ENCODE results near the gene MFSD12.

MFSD12 gene

DNA sequence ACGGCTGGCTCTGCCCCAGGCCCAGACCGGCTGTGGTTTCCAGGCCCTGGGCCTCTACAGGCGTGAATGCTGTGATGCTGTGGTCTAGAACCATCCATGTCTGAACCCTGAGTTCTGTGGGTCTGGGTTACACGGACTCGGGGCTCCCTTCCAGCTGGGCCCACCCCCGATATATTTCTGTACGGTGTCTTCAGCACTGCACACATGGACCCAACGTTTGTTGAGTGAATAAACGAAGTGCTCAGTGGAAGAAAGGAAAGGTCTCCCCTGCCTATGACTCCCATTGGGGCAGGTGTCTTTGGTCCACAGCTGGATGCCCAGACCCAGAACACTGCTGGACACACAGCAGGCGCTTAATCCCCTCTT, 11.7 kb downstream of the MFSD12 start:
- Histone ChIP-seq H2AFZ (ENCODE audit: low read depth, low read length) (no peak overlapping the region), H3K4me3 (ENCODE audit: low read length) (no peak overlapping the region), H3K36me3 (ENCODE audit: insufficient read depth, low read length) (peaks cover 7% of the 10 kb centered on the region), H3K9me3 (ENCODE audit: low read length) (no peaks in the 10 kb centered on the region), H3K4me1 (ENCODE audit: insufficient read depth, low read length) (peaks cover 2% of the 10 kb centered on the region), H3K27me3 (ENCODE audit: insufficient read depth, low read length) (no peaks in the 10 kb centered on the region)

DNA sequence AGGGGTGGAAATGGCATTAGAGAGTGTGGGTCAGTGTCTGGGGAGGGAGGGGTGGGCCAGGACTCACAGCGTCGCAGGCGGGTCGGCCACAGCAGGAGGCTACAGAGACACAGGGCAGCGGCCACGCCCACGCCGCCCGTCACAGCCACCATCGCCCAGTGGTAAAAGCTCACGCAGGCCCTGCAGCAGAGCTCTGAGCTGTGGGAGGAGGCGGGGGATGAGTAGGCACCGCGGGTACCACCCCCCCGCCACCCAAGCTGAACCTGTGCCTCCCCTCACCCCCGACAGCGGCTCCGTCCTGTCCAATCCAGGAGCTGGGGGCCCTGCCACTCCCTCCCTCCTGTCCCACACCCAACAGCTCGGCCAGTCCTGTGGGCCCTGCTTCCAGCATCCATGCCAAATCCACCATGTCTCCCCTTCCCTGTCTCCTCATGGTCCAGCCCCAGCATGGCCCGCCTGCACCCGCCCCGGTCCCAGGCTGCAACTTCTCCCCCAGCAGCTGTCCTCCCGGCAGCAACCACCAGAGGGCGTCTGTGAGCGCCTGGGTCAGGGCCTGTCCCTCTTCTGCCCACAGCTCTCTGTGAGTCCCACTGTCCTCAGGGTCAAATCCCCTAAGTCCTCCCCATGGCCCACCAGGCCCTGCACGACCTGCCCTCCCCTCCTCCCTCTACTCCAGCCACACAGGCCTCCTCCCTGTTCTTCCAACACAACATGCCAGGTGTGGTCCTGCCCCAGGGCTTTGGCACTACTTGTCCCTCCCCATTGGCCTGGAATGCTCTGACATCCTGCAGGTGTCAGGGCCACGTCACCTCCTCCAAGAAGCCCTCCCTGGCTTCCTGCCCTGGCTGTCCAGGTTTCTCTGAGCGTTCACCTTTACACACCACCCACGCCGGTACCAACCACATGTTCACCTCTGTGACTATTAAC, 12.4 kb downstream of the MFSD12 start:
- Histone ChIP-seq H3K4me1 (ENCODE audit: insufficient read depth, low read length) (peaks cover 2% of the 10 kb centered on the region), H3K4me3 (ENCODE audit: low read length) (no peak overlapping the region), H2AFZ (ENCODE audit: low read depth, low read length) (no peak overlapping the region), H3K36me3 (ENCODE audit: insufficient read depth, low read length) (peaks cover 7% of the 10 kb centered on the region), H3K9me3 (ENCODE audit: low read length) (no peaks in the 10 kb centered on the region), H3K27me3 (ENCODE audit: insufficient read depth, low read length) (no peaks in the 10 kb centered on the region)

DNA sequence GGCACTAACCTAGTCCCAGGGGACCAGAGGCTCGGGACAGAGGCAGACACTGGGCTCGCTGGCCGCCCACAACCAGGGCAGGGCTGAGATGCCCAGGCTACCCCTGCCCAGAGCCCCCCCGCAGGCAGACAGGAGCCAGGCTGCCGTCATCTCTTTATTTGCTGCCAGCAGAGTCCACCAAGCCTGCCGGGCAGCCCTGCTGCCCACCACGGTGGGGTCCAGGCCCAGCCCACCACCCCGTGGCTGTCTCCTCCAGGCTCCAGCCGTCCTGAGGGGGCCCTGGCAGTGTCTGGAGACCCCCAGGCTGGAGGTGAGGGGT, 13.4 kb downstream of the MFSD12 start:
- Histone ChIP-seq H3K27me3 (ENCODE audit: insufficient read depth, low read length) (no peaks in the 10 kb centered on the region), H3K4me3 (ENCODE audit: low read length) (no peak overlapping the region), H3K36me3 (ENCODE audit: insufficient read depth, low read length) (peaks cover 5% of the 10 kb centered on the region), H3K9me3 (ENCODE audit: low read length) (no peaks in the 10 kb centered on the region), H2AFZ (ENCODE audit: low read depth, low read length) (no peak overlapping the region), H3K4me1 (ENCODE audit: insufficient read depth, low read length) (peaks cover 2% of the 10 kb centered on the region)

DNA sequence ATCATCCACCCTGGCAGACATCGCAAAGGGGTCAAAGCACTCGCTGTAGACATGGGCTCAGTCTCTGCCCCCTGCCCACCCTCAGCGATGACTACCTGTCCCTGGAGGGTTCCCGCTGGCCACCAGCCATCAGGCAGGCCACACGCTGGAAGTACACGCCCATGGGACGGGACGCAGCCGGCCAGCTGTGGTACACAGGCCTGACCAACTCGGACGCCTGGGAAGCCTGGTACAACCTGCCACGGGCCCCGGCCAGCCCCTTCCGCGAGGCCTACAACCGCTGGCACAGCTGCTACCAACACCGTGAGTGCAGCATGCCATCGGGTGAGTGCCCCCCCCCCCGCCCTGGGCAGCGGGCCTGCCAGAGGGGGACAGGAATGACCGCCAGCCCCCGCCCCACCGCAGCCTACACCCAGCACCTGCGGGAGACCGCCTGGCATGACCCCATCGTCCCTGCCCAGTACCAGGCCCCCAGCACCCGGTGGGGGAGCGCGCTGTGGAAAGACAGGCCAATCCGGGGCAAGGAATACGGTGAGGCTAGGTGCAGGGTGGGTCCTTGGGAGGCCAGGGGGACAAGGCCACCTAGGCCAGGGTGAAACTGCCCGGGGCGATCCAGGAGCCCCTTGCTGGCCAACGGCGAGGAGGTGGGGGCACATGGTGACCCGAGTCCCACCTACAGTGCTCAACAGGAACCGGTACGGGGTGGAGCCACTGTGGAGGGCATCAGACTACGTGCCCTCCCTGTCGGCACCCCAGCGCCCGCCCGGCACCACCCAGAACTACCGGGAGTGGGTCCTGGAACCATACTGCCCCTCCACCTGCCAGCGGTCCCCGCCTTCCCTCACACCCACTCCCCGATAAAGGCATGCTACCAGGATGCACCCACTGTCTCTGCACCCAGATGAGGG, 14.0 kb downstream of the MFSD12 start:
- Histone ChIP-seq H2AFZ (ENCODE audit: low read depth, low read length) (no peak overlapping the region), H3K9me3 (ENCODE audit: low read length) (no peaks in the 10 kb centered on the region), H3K36me3 (ENCODE audit: insufficient read depth, low read length) (peaks cover 7% of the 10 kb centered on the region), H3K4me3 (ENCODE audit: low read length) (no peak overlapping the region), H3K27me3 (ENCODE audit: insufficient read depth, low read length) (no peaks in the 10 kb centered on the region), H3K4me1 (ENCODE audit: insufficient read depth, low read length) (peaks cover 8% of the 10 kb centered on the region)

DNA sequence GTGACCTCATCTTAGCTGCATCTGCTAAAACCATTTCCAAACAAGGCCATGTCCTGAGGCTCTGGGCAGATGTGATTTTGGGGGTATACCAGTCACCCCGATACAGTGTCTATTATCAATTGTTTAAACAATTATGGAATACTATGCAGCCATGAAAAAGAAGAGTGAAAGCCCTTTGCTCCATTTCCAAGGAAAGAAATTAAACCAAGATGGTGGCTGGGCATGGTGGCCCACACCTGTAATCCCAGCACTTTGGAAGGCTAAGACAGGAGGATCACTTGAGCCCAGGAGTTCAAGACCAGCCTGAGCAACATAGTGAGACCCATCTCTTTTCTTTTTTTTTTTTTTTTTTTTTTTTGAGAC, 17.6 kb downstream of the MFSD12 start:
- Histone ChIP-seq H3K4me3 (ENCODE audit: low read length) (no peak overlapping the region), H2AFZ (ENCODE audit: low read depth, low read length) (no peak overlapping the region), H3K36me3 (ENCODE audit: insufficient read depth, low read length) (peaks cover 14% of the 10 kb centered on the region), H3K4me1 (ENCODE audit: insufficient read depth, low read length) (peaks cover 8% of the 10 kb centered on the region), H3K9me3 (ENCODE audit: low read length) (no peaks in the 10 kb centered on the region), H3K27me3 (ENCODE audit: insufficient read depth, low read length) (no peaks in the 10 kb centered on the region)

DNA sequence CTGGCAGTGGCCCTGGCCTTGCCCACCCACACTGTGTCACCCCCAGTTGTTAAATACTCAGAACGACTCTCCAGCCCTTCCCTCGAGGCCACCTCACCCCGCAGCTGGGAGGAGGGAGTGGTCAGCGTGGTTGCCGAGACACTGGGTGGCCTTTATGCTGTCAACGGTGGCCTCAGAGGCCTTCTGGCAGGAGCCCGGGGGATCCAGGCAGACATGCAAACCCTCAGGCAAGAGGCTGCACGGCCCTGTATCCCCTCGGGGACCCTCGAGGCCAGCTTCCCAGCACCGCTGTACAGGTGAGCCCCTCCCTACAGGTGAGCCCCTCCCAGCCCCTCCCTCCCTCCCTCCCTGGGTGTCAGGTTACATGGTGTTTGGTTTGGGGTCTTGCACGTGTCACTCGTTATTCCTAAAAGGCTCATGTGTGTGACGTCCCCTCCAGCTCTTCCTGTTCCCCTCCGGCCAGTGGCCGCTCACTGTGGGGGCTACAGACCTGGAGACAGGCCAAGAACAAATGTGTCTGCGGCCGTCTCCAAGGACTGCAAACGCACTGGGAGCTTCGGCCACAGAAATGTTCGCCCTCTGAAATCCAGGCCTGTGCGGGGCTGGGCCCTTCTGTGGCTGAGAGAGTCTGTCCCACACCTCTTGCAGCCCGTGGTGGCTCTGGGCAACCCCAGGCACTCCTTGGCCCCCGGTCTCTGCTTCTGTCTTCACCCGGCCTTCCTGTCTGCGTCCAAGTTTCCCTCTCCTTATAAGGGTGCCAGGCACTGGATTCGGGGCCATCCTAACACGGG, 18.2 kb downstream of the MFSD12 start, which contains the start of gene TEKTIP1:
TEKTIP1 (plus strand) TSS at position 210 of the 791 bp plus-strand sequence; CDS start at position 214, 4 bp downstream.
- H3K4me1 ChIP-seq (ENCODE audit: insufficient read depth, low read length) = peaks cover 7% of the 10 kb centered on the region

DNA sequence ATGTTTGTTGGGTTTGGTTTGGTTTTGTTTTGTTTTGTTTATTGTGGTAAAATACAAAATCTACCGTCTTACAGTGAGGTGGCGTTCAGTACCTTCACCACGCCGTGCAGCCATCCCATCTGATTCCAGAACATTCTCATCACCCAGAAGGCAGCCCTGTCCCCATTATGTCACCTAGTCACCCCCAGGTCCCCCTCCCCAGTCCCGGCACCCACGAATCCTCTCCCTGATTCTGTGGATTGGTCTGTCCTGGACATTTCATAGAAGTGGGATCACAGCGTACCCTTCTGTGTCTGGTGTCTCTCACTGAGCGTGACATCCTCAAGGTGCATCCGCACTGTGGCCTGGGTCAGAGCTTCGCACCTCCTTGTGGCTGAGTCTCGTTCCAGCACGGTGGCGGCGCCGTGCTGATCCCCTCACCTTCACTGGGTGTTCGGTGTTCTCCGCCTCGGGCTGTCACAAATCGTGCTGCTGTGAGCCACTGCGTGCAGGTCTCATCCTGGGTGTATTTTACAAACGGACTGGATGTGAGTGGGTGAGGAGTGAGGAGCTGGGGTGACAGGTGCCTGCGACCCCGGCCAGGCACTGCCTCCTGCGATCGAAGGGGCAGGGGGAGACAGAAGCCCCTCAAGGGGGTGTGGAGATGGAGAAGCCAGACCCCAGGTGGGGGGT, 19.0 kb downstream of the MFSD12 start:
- H3K27me3 ChIP-seq (ENCODE audit: insufficient read depth, low read length) = no peaks in the 10 kb centered on the region
- H3K36me3 ChIP-seq (ENCODE audit: insufficient read depth, low read length) = peaks cover 27% of the 10 kb centered on the region
- no peak overlapping the region for H2AFZ ChIP-seq (ENCODE audit: low read depth, low read length)
- no peaks in the 10 kb centered on the region for H3K9me3 ChIP-seq (ENCODE audit: low read length)
- H3K4me3 ChIP-seq (ENCODE audit: low read length) = no peak overlapping the region
- peaks cover 7% of the 10 kb centered on the region for H3K4me1 ChIP-seq (ENCODE audit: insufficient read depth, low read length)

More for the DNA sequence above, 18.2 kb downstream of the MFSD12 start, which contains the start of gene TEKTIP1:
- Histone ChIP-seq H3K9me3 (ENCODE audit: low read length) (no peaks in the 10 kb centered on the region), H2AFZ (ENCODE audit: low read depth, low read length) (no peak within 1 kb of the TSS), H3K36me3 (ENCODE audit: insufficient read depth, low read length) (peaks cover 20% of the 10 kb centered on the region), H3K4me3 (ENCODE audit: low read length) (no peak within 1 kb of the TSS), H3K27me3 (ENCODE audit: insufficient read depth, low read length) (no peaks in the 10 kb centered on the region)

DNA sequence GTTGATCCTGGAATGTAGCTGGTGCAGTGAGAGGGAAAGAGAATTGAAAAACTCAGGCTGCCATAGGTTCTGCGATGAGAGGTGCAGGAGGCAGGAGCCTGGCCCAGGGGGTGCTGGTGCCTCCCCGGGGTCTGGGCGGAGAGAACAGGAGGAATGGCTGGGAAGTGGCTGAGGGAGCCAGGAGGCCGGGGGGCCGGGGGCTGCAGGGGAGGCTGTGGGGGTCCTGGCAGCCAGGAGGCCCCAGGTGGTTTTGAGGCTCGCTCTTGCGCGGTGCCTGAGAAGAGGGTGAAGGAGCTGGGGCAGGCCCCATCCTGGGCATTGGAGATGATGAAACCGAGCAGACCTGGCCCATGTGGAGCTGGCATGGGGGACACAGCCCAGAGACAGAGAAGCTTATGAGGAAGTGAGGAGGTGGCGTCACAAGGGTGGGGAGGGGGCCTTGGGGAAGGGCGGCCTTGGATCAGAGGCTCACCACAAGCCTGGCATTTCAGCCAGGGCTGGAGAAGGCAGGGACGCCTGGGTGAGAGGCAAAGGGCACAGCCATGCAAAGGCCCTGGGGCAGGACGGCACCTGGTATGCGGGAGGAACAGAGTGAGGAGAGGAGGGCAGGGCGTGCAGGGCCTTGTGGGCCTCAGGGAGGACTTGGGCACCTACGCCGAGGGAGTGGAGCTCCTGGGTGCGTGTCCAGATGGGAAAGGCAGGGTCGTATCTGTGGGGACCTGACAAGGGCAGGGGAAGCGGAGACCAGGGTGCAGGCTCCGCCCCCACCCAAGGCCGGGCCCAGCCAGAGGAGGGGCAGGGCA, 19.7 kb downstream of the MFSD12 start:
- Histone ChIP-seq H3K9me3 (ENCODE audit: low read length) (no peaks in the 10 kb centered on the region), H3K4me3 (ENCODE audit: low read length) (no peak overlapping the region), H3K4me1 (ENCODE audit: insufficient read depth, low read length) (peaks cover 7% of the 10 kb centered on the region), H2AFZ (ENCODE audit: low read depth, low read length) (no peak overlapping the region), H3K27me3 (ENCODE audit: insufficient read depth, low read length) (no peaks in the 10 kb centered on the region), H3K36me3 (ENCODE audit: insufficient read depth, low read length) (peaks cover 34% of the 10 kb centered on the region)

DNA sequence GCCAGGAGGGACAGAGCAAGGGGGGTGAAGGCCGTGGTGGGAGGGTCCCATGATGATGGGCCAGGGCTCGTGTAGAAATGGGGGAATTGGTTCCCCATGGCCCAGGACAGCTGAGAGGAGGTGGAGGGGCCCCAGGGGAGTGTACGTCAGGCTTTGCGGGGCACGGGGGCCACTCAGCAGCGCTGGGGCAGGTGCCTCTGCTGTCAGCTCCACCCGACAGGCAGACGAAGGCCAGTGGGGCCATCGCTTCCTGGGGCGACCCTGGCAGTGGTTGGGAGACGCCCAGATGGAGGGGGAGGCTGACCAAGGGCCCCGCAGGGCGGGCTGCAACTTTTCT, 20.3 kb downstream of the MFSD12 start:
- Histone ChIP-seq H3K4me1 (ENCODE audit: insufficient read depth, low read length) (peaks cover 7% of the 10 kb centered on the region), H2AFZ (ENCODE audit: low read depth, low read length) (no peak overlapping the region), H3K4me3 (ENCODE audit: low read length) (no peak overlapping the region), H3K9me3 (ENCODE audit: low read length) (no peaks in the 10 kb centered on the region), H3K27me3 (ENCODE audit: insufficient read depth, low read length) (no peaks in the 10 kb centered on the region), H3K36me3 (ENCODE audit: insufficient read depth, low read length) (peaks cover 39% of the 10 kb centered on the region)

DNA sequence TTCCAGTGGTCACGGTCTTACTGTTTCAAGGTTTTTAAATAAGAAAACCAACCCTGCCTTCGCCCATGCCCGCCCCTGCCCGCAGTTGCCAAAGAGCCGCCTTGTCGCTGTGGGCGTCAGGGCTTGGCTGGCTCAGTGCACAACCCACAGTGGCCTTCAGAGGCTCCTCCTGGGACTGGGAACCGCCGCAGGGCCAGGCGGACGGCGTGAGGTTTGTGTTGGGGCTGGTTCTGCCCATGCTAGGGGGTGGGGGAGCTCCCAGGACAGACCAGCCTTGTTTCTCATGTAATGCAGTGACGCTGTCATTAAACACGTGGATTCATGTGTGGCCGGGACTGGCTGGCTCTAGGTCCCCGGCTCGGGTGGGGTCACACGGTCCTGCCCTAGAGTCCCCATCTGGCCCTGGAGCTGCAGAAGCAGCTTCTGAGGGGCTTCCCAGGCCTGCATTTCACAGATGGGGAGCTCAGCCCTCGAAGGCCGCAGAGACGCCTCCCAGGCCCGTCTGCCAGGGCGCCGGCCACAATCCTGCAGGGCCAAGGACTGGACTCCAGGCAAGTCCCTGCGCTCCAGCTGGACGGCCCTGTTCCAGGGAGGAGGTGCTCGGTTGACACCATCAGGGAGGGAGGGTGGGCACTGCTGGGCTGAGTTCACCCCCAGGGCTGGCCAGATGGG, 20.8 kb downstream of the MFSD12 start:
- H3K36me3 ChIP-seq (ENCODE audit: insufficient read depth, low read length) = peaks cover 44% of the 10 kb centered on the region
- H3K4me1 ChIP-seq (ENCODE audit: insufficient read depth, low read length) = peaks cover 7% of the 10 kb centered on the region
- no peaks in the 10 kb centered on the region for H3K27me3 ChIP-seq (ENCODE audit: insufficient read depth, low read length)
- no peaks in the 10 kb centered on the region for H3K9me3 ChIP-seq (ENCODE audit: low read length)
- H3K4me3 ChIP-seq (ENCODE audit: low read length) = no peak overlapping the region
- no peak overlapping the region for H2AFZ ChIP-seq (ENCODE audit: low read depth, low read length)

DNA sequence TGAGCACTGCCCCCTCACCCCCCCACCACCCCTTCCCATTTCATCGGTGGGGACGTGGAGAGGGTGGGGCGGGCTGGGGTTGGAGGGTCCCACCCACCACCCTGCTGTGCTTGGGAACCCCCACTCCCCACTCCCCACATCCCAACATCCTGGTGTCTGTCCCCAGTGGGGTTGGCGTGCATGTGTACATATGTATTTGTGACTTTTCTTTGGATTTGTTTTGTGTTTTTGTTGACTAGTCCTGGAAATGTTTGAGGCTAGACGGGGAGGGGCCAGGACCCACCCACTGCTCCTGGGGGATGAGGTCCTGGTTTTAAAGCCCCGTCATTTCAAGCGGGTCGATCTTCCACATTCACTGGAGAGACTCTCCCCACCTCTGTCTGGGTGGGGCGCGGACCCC, 21.4 kb downstream of the MFSD12 start:
- no peaks in the 10 kb centered on the region for H3K9me3 ChIP-seq (ENCODE audit: low read length)
- peaks cover 7% of the 10 kb centered on the region for H3K4me1 ChIP-seq (ENCODE audit: insufficient read depth, low read length)
- peaks cover 50% of the 10 kb centered on the region for H3K36me3 ChIP-seq (ENCODE audit: insufficient read depth, low read length)
- H2AFZ ChIP-seq (ENCODE audit: low read depth, low read length) = no peak overlapping the region
- H3K4me3 ChIP-seq (ENCODE audit: low read length) = no peak overlapping the region
- H3K27me3 ChIP-seq (ENCODE audit: insufficient read depth, low read length) = no peaks in the 10 kb centered on the region

All from neuron (in vitro differentiated cells).